Parathyroid adenoma (tissue), 2 donors: ENCODE data around the gene COL12A1.

Source experiments
- H2AFZ ChIP-seq: fragments of 300-600 bp; sonication (generic); one replicate; pipeline ENCODE4 v1.7.0; 2017; ENCODE audit warnings: antibody characterized with exemption, mild to moderate bottlenecking
- H3K27ac ChIP-seq: fragments of 300-600 bp; sonication (generic); one replicate; pipeline ENCODE4 v1.7.0; 2017
- H3K27me3 ChIP-seq: fragments of 300-600 bp; sonication (generic); one replicate; pipeline ENCODE4 v1.7.0; 2017; ENCODE audit warnings: low read length; ENCODE audit not compliant: control insufficient read depth, insufficient read depth
- H3K36me3 ChIP-seq: fragments of 300-600 bp; sonication (generic); one replicate; pipeline ENCODE4 v1.7.0; 2017; ENCODE audit warnings: low read length; ENCODE audit not compliant: control insufficient read depth, insufficient read depth
- H3K4me1 ChIP-seq: fragments of 300-600 bp; sonication (generic); one replicate; pipeline ENCODE4 v1.7.0; 2017; ENCODE audit warnings: control low read depth
- H3K4me2 ChIP-seq: fragments of 300-600 bp; sonication (generic); one replicate; pipeline ENCODE4 v1.7.0; 2017; ENCODE audit warnings: low read length
- H3K4me3 ChIP-seq: fragments of 300-600 bp; sonication (generic); one replicate; pipeline ENCODE4 v1.7.0; 2017; ENCODE audit warnings: low read depth, low read length
- H3K79me2 ChIP-seq: fragments of 300-600 bp; sonication (generic); one replicate; pipeline ENCODE4 v1.7.0; 2017; ENCODE audit warnings: control low read depth
- H3K9ac ChIP-seq: fragments of 300-600 bp; sonication (generic); one replicate; pipeline ENCODE4 v1.7.0; 2017; ENCODE audit warnings: mild to moderate bottlenecking
- H3K9me3 ChIP-seq: fragments of 300-600 bp; sonication (generic); one replicate; pipeline ENCODE4 v1.7.0; 2017; ENCODE audit warnings: low read length; ENCODE audit not compliant: control insufficient read depth
- CTCF ChIP-seq: fragments of 300-600 bp; sonication (generic); IDR thresholded peaks from one replicate; pipeline ENCODE4 v1.7.0; 2017; ENCODE audit warnings: antibody characterized with exemption, mild to moderate bottlenecking
- donor health status: primary hyperparathyroidism.

COL12A1 gene

GRCh38 chr6:75234126-75234865 is 28.4 kb upstream of the COL12A1 start:
- H3K4me3 ChIP-seq = no peak overlapping the region
- H3K79me2 ChIP-seq = no peaks in the 10 kb centered on the region

GRCh38 chr6:75233092-75233615 is 27.3 kb upstream of the COL12A1 start:
- no peaks in the 10 kb centered on the region for H3K9me3 ChIP-seq
- H2AFZ ChIP-seq = no peak overlapping the region
- no peak for TF ChIP-seq CTCF
- H3K79me2 ChIP-seq = no peaks in the 10 kb centered on the region
- no peak overlapping the region for H3K27ac ChIP-seq
- H3K27me3 ChIP-seq = no peaks in the 10 kb centered on the region
- no peak overlapping the region for H3K4me3 ChIP-seq
- no peaks in the 10 kb centered on the region for H3K36me3 ChIP-seq
- no peaks in the 10 kb centered on the region for H3K4me1 ChIP-seq
- H3K4me2 ChIP-seq = no peak overlapping the region
- no peak overlapping the region for H3K9ac ChIP-seq

More at GRCh38 chr6:75234126-75234865, 28.4 kb upstream of the COL12A1 start:
- H3K27me3 ChIP-seq = no peaks in the 10 kb centered on the region
- H2AFZ ChIP-seq = no peak overlapping the region
- no peak overlapping the region for H3K27ac ChIP-seq
- H3K9ac ChIP-seq = no peak overlapping the region
- H3K9me3 ChIP-seq = no peaks in the 10 kb centered on the region
- no peak for TF ChIP-seq CTCF
- H3K36me3 ChIP-seq = no peaks in the 10 kb centered on the region
- H3K4me1 ChIP-seq = no peaks in the 10 kb centered on the region
- no peak overlapping the region for H3K4me2 ChIP-seq

- H3K36me3 ChIP-seq = no peaks in the 10 kb centered on the region
- no peak overlapping the region for H3K27ac ChIP-seq
- no peaks in the 10 kb centered on the region for H3K4me1 ChIP-seq
- no peak overlapping the region for H3K9ac ChIP-seq
- no peaks in the 10 kb centered on the region for H3K9me3 ChIP-seq
- no peak overlapping the region for H3K4me3 ChIP-seq
- H2AFZ ChIP-seq = peak overlapping the region; percentile 58
- H3K79me2 ChIP-seq = no peaks in the 10 kb centered on the region
- H3K27me3 ChIP-seq = no peaks in the 10 kb centered on the region
- peak overlapping the region; percentile 37 for H3K4me2 ChIP-seq
- TF ChIP-seq CTCF = peak; percentile 57
Observed at GRCh38 chr6:75230484-75231325, 24.9 kb upstream of the COL12A1 start.

GRCh38 chr6:75224303-75224926 is 18.6 kb upstream of the COL12A1 start:
- Histone ChIP-seq H3K27me3 (no peaks in the 10 kb centered on the region), H3K4me2 (no peak overlapping the region), H3K4me3 (no peak overlapping the region), H3K9me3 (no peaks in the 10 kb centered on the region), H3K36me3 (no peaks in the 10 kb centered on the region), H2AFZ (no peak overlapping the region), H3K79me2 (no peaks in the 10 kb centered on the region), H3K9ac (no peak overlapping the region), H3K4me1 (no peaks in the 10 kb centered on the region), H3K27ac (no peak overlapping the region)
- TF ChIP-seq CTCF = no peak
